Measurements from ENCODE around the gene TCHH.
"Not testable (repeated sequence)": the region's sequence is repeated elsewhere in the genome, so short reads cannot be mapped to it uniquely, and the experiment has no call there.

TCHH gene

GRCh38 chr1:152112101-152112884 lies 3.0 kb downstream of the TCHH start:
- no peak for DNase-seq (ENCODE audit: low spot score)

GRCh38 chr1:152111515-152111968 lies 3.7 kb downstream of the TCHH start:
- DNase-seq (ENCODE audit: low spot score) = no peak

GRCh38 chr1:152110860-152111514 lies 4.3 kb downstream of the TCHH start:
- DNase-seq (ENCODE audit: low spot score) = no peak

GRCh38 chr1:152110365-152110859 lies 4.8 kb downstream of the TCHH start:
- DNase-seq (ENCODE audit: low spot score) = no peak

DNA sequence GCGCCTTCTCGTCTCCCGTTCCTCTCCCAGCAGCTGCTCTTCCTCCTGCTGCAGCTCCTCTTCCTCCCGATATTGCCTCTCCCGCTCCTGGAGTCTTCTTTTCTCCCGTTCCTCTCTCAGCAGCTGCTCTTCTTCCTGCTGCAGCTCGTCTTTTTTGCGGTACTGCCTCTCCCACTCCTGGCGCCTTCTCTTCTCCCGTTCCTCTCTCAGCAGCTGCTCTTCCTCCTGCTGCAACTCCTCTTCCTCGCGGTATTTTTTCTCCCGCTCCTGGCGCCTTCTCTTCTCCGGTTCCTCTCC lies 5.3 kb downstream of the TCHH start:
- no peak for DNase-seq (ENCODE audit: low spot score)

DNA sequence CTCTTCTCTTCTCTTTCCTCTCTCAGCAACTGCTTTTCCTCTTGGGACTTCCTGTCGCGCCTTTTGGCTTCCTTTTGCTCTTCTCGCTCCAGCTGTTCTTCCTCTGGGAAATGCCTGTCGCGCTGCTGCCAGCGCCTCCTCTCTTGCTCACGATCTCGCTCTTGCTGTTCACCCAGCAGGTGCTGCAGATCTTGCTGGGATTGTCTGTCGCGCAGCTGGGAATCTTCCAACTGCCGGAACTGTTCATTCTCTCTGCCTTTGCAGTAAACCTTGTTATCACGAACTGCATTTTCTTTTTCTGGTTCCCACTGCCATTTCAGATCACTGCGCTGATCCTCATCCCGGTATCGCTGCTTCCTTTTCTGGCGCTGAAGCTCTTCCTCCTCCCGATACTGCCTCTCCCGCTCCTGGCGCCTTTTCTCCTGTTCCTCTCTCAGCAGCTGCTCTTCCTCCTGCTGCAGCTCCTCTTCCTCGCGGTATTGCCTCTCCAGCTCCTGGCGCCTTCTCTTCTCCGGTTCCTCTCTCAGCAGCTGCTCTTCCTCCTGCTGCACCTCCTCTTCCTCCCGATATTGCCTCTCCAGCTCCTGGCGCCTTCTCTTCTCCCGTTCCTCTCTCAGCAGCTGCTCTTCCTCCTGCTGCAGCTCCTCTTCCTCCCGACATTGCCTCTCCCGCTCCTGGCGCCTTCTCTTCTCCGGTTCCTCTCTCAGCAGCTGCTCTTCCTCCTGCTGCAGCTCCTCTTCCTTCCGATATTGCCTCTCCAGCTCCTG lies 5.8 kb downstream of the TCHH start:
- no peak for DNase-seq (ENCODE audit: low spot score)

GRCh38 chr1:152108882-152109222 lies 6.4 kb downstream of the TCHH start:
- DNase-seq (ENCODE audit: low spot score) = no peak

DNA sequence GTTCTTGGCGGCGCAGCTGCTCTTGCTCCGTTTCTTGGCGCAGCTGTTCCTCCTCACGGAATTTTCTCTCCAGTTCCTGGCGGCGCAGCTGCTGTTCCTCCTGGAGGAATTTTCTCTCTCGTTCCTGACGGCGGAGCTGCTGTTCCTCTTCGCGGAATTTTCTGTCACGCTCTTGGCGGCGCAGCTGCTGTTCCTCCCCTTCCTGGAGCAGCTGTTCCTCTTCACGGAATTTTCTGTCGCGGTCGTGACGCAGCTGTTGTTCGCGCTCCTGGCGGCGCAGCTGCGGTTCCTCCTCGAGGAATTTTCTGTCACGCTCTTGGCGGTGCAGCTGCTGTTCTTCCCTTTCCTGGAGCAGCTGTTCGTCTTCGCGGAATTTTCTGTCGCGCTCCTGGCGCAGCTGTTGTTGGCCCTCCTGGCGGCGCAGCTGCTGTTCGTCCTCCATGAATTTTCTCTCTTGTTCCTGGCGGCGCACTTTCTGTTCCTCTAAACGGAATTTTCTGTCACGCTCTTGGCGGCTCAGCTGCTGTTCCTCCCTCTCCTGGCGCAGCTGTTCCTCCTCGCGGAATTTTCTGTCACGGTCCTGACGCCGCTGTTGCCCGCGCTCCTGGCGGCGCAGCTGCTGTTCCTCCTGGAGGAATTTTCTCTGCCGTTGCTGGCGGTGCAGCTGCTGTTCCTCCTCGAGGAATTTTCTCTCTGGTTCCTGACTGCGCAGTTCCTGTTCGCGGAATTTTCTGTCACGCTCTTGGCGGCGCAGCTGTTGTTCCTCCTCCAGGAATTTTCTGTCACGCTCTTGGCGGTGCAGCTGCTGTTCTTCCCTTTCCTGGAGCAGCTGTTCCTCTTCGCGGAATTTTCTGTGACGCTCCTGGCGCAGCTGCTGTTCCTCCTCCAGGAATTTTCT lies 7.0 kb downstream of the TCHH start:
- no peak for DNase-seq (ENCODE audit: low spot score)

DNA sequence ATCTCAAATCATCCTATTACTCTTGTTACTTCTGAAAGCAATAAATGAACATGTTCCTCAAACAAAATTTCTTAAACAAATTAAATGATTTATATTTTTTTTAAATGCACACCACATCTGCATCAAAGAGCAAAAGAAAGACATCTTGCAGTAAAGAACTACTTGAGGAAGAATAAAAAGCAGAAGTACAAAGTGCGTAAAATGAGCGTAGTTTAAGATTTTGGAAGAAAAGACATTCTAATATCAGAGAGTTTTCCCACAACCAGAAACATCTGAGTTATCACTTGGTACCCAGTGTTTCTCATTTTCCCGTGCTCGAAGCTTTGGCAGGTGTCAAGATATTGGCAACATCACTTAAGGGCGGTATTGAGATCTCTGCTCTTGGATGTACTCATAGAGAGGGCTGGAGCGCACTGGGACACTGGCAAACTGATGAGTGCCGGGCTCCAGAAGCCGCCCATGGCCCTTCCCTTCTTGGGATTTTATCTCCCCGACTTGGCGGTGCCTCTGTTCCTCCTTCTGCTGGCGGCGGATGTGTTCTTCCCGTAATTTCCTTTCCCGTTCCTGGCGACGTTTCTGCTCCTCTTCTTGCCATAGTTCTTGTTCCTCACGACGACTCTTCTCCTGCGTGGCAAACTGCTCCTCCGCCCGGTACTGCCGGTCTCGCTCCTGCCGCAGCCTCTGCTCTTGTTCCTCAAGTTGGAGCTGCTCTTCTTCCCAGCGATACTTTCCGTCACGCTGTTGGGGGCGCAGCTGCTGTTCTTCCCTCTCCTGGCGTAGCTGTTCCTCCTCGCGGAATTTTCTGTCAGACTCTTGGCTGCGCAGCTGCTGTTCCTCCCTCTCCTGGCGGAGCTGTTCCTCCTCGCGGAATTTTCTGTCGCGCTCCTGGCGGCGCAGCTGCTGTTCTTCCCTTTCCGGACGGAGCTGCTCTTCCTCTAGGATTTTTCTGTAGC lies 7.9 kb downstream of the TCHH start:
- no peak for DNase-seq (ENCODE audit: low spot score)

GRCh38 chr1:152104854-152105253 lies 10.4 kb downstream of the TCHH start:
- no peak for DNase-seq (ENCODE audit: low spot score)

DNA sequence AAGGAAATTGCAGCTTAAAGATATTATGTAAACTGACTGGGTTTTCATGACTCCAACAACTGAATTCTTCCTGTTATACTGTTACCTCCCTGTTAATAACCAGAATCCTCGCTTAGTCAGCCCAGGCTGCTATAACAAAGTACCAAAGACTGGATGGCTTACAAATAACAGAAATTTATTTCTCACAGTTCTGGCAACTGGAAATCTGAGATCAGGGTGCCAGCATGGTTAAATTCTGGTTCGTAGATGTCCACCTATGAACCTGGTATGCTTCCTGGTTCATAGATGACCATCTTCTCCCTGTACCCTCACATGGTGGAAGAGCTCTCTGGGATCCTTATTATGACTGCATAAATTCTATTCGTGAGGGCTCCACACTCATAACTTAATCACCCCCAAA lies 18.3 kb downstream of the TCHH start:
- DNase-seq (ENCODE audit: low spot score) = no peak

GRCh38 chr1:152089014-152089674 lies 26.1 kb downstream of the TCHH start, which contains the start of gene TCHHL1:
TCHHL1 (minus strand) TSS chr1:152089064; CDS start chr1:152088143, 921 bp downstream.
- no peak for DNase-seq (ENCODE audit: low spot score)

DNA sequence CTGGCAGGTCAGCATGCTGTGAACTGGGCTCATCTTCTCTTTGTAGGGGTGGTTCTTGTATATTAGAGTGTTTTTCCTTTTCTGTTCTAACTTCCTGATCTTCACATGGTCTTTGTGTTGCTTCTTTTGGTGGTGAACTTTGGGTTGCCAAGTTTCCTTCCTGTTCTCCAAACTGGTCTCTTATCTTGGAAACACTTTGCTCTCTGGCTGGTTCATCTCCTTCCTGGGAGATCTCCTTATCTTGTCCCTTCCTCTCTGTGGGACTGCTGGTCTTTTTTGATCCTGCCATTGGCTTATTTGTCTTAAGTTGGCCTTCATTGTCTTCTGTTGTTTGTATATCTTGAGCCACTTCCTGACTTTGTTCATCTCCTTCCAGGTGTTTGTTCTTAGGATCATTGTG lies 28.5 kb downstream of the TCHH start:
- DNase-seq (ENCODE audit: low spot score) = no peak

GRCh38 chr1:152084853-152085252 lies 30.4 kb downstream of the TCHH start:
- DNase-seq (ENCODE audit: low spot score) = no peak

DNA sequence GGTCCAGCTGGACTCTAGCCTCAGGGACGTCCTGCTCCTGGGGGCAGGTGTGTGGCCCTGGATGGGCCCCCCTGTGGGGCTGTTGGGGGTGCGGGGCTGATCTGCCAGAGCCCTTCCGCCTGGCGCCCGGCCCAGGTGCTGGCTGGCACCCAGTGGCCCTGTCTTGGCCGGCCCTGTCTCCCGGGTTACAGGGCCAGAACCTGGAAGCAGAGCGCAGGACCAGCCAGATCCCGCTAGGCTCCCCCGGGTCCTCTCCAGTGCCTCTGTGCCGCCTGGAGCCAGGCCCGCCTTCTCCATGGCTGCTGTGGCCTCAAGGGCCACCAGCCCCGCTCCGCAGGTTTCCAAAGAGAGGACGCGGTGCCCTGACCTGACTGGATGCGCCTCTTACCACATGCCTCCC lies 34.2 kb downstream of the TCHH start:
- not testable (repeated sequence) for DNase-seq (ENCODE audit: low spot score)

DNA sequence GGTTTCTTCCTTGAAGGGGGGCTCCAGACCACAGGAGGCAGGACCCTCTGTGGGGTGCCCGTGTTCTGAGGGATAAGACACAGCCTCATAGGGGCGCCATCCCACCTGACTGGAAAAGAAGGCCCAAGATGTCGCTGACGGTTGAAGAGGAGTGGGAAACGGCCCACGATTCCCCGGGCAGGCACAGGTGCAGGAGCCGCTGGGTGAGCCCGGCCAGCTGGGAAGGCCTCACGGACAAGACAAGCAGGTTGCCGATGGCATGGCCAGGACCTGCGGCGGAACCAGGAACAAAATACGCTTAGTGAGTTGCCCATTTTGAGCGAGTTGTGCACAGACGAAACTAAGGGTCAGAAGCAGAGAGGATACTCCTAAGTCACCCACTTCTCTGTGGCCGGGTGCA lies 34.8 kb downstream of the TCHH start:
- not testable (repeated sequence) for DNase-seq (ENCODE audit: low spot score)

DNA sequence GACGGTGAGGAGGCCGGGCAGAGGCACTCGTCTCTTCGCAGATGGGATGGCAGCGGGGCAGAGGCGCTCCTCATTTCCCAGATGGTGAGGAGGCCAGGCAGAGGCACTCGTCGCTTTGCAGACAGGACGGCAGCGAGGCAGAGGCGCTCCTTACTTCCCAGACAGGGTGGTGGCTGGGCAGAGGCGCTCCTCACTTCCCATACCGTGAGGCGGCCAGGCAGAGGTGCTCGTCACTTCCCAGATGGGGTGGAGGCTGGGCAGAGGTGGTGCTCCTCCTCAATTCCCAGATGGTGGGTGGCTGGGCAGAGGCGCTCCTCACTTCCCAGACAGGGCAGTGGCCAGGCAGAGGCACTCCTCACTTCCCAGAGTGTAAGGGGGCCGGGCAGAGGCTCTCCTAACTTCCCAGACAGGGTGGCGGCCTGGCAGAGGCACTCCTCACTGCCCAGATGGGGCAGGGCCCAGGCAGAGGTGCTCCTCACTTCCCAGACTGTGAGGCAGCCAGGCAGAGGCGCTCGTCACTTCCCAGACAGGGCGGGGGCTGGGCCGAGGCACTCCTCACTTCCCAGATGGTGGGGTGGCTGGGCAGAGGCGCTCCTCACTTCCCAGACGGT lies 36.3 kb downstream of the TCHH start:
- no peak for DNase-seq (ENCODE audit: low spot score)

DNA sequence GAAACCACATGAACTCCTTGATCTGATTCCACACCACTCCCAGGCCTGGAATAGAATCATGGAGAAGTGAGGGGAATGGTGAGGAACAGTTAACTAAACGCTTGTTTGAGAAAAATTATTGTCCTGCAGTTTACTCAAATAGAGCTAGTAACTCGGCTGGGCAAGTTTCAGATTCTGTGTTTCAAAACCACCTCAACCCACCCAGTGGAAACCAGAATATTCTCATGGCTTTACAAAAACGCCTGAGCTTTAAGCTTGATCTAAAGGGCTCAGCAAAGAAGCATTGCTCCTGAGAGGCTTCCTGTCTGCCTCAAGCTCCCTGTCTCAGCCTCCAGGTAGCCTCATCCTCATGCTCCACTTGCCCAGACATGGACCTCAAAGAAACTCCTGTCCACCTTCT lies 42.9 kb downstream of the TCHH start:
- no peak for DNase-seq (ENCODE audit: low spot score)

DNA sequence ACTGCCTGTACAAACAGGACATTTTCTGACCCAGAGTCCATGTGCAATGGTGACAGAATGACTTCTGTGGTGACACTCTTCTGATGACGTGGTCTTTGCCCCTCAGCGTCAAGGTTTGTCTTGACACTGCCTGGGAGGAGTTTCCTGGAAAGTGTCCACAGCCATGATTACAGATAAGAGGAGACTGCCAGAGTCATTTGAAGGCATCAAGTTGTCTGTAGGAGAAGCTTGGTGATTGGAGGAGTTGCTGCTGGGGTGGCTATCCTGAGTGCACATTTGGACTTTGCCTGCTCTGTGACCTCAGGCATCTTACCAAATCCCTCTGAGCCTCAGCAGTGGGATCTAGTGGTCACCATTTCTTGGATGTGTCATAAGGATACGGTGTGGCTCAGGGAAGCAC lies 44.1 kb downstream of the TCHH start:
- DNase-seq (ENCODE audit: low spot score) = no peak

GRCh38 chr1:152067929-152068328 lies 47.3 kb downstream of the TCHH start:
- DNase-seq (ENCODE audit: low spot score) = no peak
